HG03060 (cell line): Measurements from ENCODE around the gene XAF1.
"Not testable (repeated sequence)": the region's sequence is repeated elsewhere in the genome, so short reads cannot be mapped to it uniquely, and the experiment has no call there.

Source experiments
- ATAC-seq: cut with Tn5 transposase; IDR thresholded peaks from one replicate; pipeline ENCODE4 v1.9.1; 2021; ENCODE audit warnings: low read depth, moderate number of reproducible peaks; ENCODE audit not compliant: unreplicated experiment

The XAF1 gene

GRCh38 chr17:6797718-6798351, 42.0 kb downstream of the XAF1 start:
- ATAC-seq = no peak

GRCh38 chr17:6799738-6800137, 43.9 kb downstream of the XAF1 start:
- no peak for ATAC-seq

- no peak for ATAC-seq
These were observed 44.7 kb downstream of the XAF1 start for GRCh38 chr17:6800422-6801027.

- ATAC-seq = no peak
These were observed 55.7 kb downstream of the XAF1 start for GRCh38 chr17:6811510-6811909.

GRCh38 chr17:6812295-6812694, 56.4 kb downstream of the XAF1 start:
- no peak for ATAC-seq

- no peak for ATAC-seq
These were observed 59.9 kb downstream of the XAF1 start for GRCh38 chr17:6815775-6816174.

GRCh38 chr17:6816368-6816767, 60.5 kb downstream of the XAF1 start:
- ATAC-seq = not testable (repeated sequence)

GRCh38 chr17:6818938-6819337, 63.1 kb downstream of the XAF1 start:
- ATAC-seq = no peak

- no peak for ATAC-seq
These were observed 67.2 kb downstream of the XAF1 start for GRCh38 chr17:6823011-6823442.
